GM12878 (cell line): ENCODE measurements around the gene EPHA2.

ENCODE experiments used
- CBX5 ChIP-seq: sonication (generic); IDR thresholded peaks from 2 replicates; pipeline ENCODE4 v1.6.1; 2016; ENCODE audit warnings: low read depth, moderate library complexity, mild to moderate bottlenecking, inconsistent platforms
- CTCF ChIP-seq, 3 experiments: IDR thresholded peaks in 2 of 3; conservative IDR thresholded peaks in 1 of 3; 2 replicates each; pipeline ENCODE4 v1.5.1; 2011; ENCODE audit warnings: low read depth in 3 of 3, low read length in 3 of 3, mild to moderate bottlenecking in 3 of 3, control low read depth in 2 of 3, moderate library complexity in 2 of 3, inconsistent platforms in 1 of 3, mixed read lengths in 1 of 3; ENCODE audit not compliant: control insufficient read depth in 2 of 3, insufficient read depth in 1 of 3; ENCODE audit errors: extremely low read depth in 1 of 3
- HCFC1 ChIP-seq: fragments of 150-350 bp; IDR thresholded peaks from 2 replicates; pipeline ENCODE4 v1.6.1; 2014; ENCODE audit warnings: low read length
- HDAC6 ChIP-seq: fragments of 200-600 bp; sonication (generic); IDR thresholded peaks from one replicate; pipeline ENCODE4 v1.8.0; 2017; ENCODE audit warnings: antibody characterized with exemption; ENCODE audit not compliant: unreplicated experiment
- JUND ChIP-seq: IDR thresholded peaks from 2 replicates; pipeline ENCODE4 v1.6.1; 2012; ENCODE audit warnings: low read depth, mild to moderate bottlenecking, low read length, improper control_type of control experiment, moderate library complexity
- MYC ChIP-seq: IDR thresholded peaks from 2 replicates; pipeline ENCODE4 v1.6.1; 2011; ENCODE audit warnings: mild to moderate bottlenecking, low read length, moderate library complexity, inconsistent platforms; ENCODE audit not compliant: insufficient read depth, insufficient replicate concordance, insufficient read length, severe bottlenecking
- SIN3A ChIP-seq: IDR thresholded peaks from 2 replicates; pipeline ENCODE4 v1.6.1; 2012; ENCODE audit warnings: low read depth, low read length, improper control_type of control experiment
- TAF1 ChIP-seq: IDR thresholded peaks from 2 replicates; pipeline ENCODE4 v1.6.1; 2011; ENCODE audit warnings: mild to moderate bottlenecking, low read depth, low read length, borderline replicate concordance

- TF ChIP-seq TAF1: no peak
- TF ChIP-seq JUND: no peak
- TF ChIP-seq CTCF (IDR thresholded peaks at IDR 0.05 in 2 of 3, conservative IDR thresholded peaks at IDR 0.05 in 1 of 3; ENCODE audit: control insufficient read depth in 2 of 3, extremely low read depth in 1 of 3, insufficient read depth in 1 of 3, low read depth in 3 of 3, low read length in 3 of 3): no peak
- no peak for TF ChIP-seq MYC
- no peak for TF ChIP-seq SIN3A
- no peak for TF ChIP-seq HDAC6
- no peak for TF ChIP-seq HCFC1
- TF ChIP-seq CBX5: no peak
Measured at GRCh38 chr1:16127676-16128337, 28.1 kb downstream of the EPHA2 start.
